GM12892 (cell line): ENCODE data around the gene SERPINB12.

ENCODE experiments used
- POLR2A ChIP-seq: IDR thresholded peaks from 2 replicates; pipeline ENCODE4 v1.6.1; 2011; ENCODE audit warnings: low read depth, low read length, control low read depth
- TAF1 ChIP-seq: IDR thresholded peaks from 2 replicates; pipeline ENCODE4 v1.6.1; 2011; ENCODE audit warnings: low read depth, mild to moderate bottlenecking, control low read depth, low read length, borderline replicate concordance

GRCh38 chr18:63606526-63606925 is 64.4 kb downstream of the SERPINB12 start:
- TF ChIP-seq POLR2A = no peak
- no peak for TF ChIP-seq TAF1
